ENCODE measurements around the gene SPAG16.

GRCh38 chr2:214104967-214105366, 820.7 kb downstream of the SPAG16 start:
- TF ChIP-seq, protein P1, sequence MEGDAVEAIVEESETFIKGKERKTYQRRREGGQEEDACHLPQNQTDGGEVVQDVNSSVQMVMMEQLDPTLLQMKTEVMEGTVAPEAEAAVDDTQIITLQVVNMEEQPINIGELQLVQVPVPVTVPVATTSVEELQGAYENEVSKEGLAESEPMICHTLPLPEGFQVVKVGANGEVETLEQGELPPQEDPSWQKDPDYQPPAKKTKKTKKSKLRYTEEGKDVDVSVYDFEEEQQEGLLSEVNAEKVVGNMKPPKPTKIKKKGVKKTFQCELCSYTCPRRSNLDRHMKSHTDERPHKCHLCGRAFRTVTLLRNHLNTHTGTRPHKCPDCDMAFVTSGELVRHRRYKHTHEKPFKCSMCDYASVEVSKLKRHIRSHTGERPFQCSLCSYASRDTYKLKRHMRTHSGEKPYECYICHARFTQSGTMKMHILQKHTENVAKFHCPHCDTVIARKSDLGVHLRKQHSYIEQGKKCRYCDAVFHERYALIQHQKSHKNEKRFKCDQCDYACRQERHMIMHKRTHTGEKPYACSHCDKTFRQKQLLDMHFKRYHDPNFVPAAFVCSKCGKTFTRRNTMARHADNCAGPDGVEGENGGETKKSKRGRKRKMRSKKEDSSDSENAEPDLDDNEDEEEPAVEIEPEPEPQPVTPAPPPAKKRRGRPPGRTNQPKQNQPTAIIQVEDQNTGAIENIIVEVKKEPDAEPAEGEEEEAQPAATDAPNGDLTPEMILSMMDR (IDR thresholded peaks at IDR 0.05) = no peak
- TF ChIP-seq EP300 (IDR thresholded peaks at IDR 0.05) = no peak

All from tibial nerve (tissue), 4 donors.